ENCODE results near the gene PTPRE.
A peak's percentile ranks its signal among the peaks of the same experiment; 100 is the strongest.

PTPRE gene

DNA sequence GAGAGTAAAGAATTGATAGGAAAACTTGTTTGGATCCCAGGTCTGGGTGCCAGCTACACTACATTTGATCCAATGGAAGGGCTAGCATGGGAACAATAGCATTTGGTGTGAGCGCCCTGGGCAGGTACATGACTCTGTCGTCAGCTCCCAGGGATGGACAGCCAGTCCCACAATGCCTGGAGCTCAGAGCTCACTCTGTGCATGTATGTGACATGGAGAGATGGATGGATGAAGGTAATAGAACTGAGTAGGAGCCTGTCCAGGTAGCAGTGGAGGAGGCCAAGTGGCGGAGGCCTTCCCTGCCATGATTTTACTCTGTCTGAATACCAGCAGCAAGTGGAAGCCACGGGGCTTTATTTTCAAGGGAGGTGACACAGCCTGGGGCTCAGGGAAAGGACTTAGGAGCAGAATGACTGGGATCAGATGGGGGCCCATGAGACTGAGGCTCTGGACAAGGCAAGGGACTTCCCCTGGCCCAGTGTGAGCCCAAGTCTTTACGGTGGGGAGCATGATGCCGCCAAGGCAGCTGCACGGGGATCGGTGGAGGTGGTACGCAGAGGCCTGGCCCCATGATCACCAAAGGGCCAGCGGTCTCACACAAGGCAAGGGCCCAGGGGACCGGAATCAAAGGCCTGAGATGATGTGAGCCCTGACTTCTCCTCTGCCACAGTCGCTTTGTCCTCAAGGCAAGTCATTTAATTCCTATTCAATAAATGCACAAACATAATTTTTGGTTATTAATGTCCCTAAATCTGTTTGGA, 5.9 kb downstream of the PTPRE start:
- TF ChIP-seq, protein P1, sequence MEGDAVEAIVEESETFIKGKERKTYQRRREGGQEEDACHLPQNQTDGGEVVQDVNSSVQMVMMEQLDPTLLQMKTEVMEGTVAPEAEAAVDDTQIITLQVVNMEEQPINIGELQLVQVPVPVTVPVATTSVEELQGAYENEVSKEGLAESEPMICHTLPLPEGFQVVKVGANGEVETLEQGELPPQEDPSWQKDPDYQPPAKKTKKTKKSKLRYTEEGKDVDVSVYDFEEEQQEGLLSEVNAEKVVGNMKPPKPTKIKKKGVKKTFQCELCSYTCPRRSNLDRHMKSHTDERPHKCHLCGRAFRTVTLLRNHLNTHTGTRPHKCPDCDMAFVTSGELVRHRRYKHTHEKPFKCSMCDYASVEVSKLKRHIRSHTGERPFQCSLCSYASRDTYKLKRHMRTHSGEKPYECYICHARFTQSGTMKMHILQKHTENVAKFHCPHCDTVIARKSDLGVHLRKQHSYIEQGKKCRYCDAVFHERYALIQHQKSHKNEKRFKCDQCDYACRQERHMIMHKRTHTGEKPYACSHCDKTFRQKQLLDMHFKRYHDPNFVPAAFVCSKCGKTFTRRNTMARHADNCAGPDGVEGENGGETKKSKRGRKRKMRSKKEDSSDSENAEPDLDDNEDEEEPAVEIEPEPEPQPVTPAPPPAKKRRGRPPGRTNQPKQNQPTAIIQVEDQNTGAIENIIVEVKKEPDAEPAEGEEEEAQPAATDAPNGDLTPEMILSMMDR (IDR thresholded peaks at IDR 0.05; ENCODE audit: borderline replicate concordance, insufficient read depth, low read depth, low read length), result no peak
- no peak overlapping the region for H3K4me3 ChIP-seq (ENCODE audit: low read depth, low read length)

DNA sequence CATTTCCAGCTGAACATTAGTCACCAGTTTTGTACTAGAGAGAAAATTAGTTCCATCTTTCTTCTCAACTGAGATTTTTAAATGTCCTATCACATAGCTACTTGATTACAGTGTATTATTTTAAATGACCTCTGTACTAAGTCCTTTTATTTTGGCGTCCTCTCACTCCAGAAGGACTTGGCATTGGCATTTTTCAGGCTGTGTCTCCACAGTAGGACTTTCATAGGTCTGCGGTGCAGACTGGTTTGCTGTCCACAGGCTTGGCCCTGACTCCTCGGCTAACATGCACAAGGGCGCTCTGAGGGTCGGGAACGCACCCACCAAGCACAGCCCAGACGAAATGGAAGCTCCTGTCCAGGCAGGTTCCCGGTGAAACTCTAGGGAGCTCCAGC, 6.5 kb downstream of the PTPRE start:
- no peak overlapping the region for H3K4me3 ChIP-seq (ENCODE audit: low read depth, low read length)
- TF ChIP-seq, protein P1 (IDR thresholded peaks at IDR 0.05; ENCODE audit: borderline replicate concordance, insufficient read depth, low read depth, low read length), result no peak

DNA sequence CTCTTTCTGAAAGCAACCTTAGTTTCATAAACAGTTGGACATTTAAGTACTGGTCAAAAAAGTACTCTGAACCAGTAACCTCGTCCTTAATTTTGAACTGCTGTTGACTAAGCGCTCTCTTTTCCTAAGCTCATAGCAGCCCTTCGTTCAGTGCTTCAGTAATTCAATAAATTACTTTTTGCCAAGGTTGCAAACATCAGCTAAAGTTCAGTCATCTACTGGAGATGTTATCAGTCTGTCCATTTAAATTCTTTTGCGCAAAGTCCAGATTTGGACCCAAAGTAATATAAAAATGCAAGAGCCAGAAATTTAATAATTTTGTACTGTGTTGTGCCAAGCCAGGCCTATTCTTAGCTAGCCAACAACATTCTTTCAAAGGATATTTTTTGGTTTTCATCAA, 8.4 kb downstream of the PTPRE start:
- H3K4me3 ChIP-seq (ENCODE audit: low read depth, low read length), result no peak overlapping the region
- TF ChIP-seq, protein P1 (IDR thresholded peaks at IDR 0.05; ENCODE audit: borderline replicate concordance, insufficient read depth, low read depth, low read length), result no peak

DNA sequence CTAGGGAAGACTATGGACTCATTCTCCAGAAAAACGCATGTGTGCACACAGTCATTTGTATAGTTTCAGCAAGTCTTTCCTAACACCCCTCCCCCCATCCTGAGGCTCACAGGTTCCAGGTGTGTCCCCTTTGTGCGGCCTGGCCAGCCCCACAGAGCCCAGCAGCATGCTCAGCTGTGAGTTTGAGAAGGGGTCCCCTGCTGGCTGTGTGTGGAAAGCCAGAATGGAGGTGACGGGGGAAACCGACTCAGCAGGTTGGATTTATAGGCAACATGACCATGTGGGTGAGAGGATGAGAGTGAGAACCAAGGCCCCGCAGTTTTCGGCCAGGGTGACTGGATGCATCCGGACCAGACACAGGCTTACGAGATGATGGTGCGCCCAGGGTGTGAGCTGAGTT, 9.9 kb downstream of the PTPRE start:
- H3K4me3 ChIP-seq (ENCODE audit: low read depth, low read length), result no peak overlapping the region
- TF ChIP-seq, protein P1 (IDR thresholded peaks at IDR 0.05; ENCODE audit: borderline replicate concordance, insufficient read depth, low read depth, low read length), result no peak

DNA sequence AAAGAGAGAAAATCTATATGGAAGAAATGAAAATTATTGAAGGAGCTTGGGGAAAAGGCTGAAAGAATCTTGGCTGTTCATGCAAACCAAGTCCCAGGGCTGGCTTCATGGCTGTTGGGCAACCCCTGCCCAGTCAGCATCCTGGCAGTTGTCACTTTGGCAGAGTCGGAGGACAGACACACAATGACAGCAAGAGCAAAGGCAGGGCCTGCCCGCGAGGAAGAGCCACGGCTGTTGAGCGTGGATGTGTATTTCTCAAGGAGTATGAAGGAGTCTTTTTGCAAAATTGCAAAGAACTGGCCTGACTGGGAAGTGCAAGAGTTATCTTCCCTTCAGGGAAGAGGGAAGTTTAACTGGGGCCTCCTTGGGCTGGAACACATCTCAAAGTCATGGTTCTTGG, 11.7 kb downstream of the PTPRE start:
- TF ChIP-seq, protein P1 (IDR thresholded peaks at IDR 0.05; ENCODE audit: borderline replicate concordance, insufficient read depth, low read depth, low read length), result no peak
- no peak overlapping the region for H3K4me3 ChIP-seq (ENCODE audit: low read depth, low read length)

DNA sequence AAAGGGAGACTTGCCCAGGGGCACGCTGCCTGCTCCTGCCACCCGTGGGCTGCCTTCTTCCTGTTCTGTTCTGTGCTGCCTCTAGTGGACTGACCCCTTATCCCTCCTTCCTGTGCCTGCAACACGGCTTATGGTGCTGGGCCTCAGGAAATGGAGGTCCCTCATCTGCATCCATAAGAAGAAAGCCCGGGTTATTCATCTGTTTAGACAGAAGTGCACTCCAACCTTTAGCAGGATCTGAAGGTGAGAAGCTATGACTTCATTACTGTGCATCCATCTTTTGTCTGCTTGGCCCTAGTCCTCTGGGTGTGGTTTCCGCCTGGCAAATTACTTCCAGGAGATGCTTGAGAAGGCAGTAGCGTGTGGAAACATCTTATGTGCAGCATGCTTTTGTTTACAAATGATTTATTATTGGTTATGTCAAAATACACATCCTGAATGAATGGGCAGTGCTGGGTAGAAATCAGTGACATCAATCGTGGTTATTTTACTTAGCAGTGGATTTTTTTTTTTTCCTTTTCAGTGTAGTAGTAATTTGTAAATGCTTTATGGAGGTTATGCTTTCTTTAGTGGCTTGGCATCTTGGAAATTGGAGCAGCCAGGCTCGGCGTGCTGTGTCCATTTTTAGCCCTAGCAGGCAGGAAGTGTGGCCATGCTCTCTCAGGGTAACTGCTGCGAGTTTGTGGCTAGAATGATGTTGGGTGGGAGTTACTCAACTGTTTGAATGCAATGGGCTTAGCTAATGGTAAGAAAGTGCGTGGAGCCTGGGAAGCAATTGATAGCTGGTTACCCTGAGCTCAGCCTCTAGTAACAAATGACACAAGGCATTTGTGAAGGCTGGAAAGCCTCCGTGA, 12.7 kb downstream of the PTPRE start:
- no peak overlapping the region for H3K4me3 ChIP-seq (ENCODE audit: low read depth, low read length)
- TF ChIP-seq, protein P1 (IDR thresholded peaks at IDR 0.05; ENCODE audit: borderline replicate concordance, insufficient read depth, low read depth, low read length), result 0 out of 2 replicates have a peak, but pooled peaks have one; percentile 19

All from GM12875 (cell line).